GM20431 (cell line): Measurements from ENCODE around the gene TMEM135.

ENCODE experiments used
- in situ Hi-C: fragments of 300-500 bp; cut with MseI, MboI; formaldehyde crosslinking; loops from one replicate; pipeline ENCODE4 v1.15.0; 2020; ENCODE audit warnings: low sequenced_read_pairs; ENCODE audit not compliant: unreplicated experiment

The TMEM135 gene

DNA sequence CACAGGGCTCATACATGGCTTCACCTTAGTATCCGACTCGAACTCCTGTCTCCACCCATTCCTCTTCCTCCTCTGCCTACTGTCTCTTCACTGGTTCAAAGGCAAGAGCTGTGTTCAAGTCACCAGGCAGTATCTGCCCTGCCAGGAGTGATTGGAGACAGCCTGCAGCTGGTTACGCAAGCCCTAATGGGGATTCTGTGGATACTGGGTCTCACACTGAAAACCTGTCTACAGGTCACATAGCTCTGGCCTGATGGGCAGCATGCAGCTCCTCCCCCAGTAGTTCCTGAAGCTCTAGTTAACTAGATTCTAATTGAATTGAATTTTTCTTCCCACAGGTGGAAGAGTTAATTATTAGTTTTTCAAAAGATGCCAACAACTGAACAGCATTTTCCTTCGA lies 332.2 kb downstream of the TMEM135 start:
- in situ Hi-C loops = no loop called here

DNA sequence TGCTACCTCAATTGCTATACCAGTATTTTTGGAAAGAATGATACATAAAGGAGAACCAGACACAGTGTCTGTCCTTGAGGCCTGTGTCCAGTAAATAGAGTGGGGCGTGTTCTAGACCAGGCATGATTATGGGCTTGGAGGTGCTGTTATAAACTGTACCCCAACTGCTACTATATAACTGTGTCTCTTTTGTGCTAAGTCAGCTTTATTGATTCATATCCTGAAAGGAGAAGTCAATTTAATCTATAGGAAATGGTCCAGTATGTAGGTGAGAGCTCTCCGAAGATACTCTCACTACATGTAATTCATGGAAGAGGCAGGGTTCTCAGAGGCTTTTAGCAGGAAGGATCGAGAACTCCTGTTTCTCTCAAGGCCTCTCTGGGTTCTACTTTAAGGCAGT lies 334.3 kb downstream of the TMEM135 start:
- in situ Hi-C loops = no loop called here
